ENCODE measurements around the gene MAPKAP1. TPM values are rescaled to one million over a fixed set of nuclear protein-coding genes. Genes with fewer than 3 reads are reported as not detected.

MAPKAP1 gene
- polyA plus RNA-seq, 1 donor from 2014 or later: 57.5 TPM

GRCh38 chr9:125655691-125656410, 51.2 kb downstream of the MAPKAP1 start:
- H3K4me3 ChIP-seq (ENCODE audit: low read length): no peak overlapping the region
- no peak overlapping the region for H3K9ac ChIP-seq (ENCODE audit: low read length)
- H3K79me2 ChIP-seq (replicated peaks; ENCODE audit: insufficient read depth, low read length): no peaks in the 10 kb centered on the region
- no peaks in the 10 kb centered on the region for H3K36me3 ChIP-seq (ENCODE audit: insufficient read depth, low read length)
- no peaks in the 10 kb centered on the region for H4K20me1 ChIP-seq (ENCODE audit: insufficient read depth)
- H3K27me3 ChIP-seq (ENCODE audit: insufficient read depth, low read depth, low read length): no peaks in the 10 kb centered on the region
- H3K9me3 ChIP-seq (ENCODE audit: low read length): no peaks in the 10 kb centered on the region
- no peaks in the 10 kb centered on the region for H3F3A ChIP-seq (ENCODE audit: insufficient read depth, low read length, poor library complexity, severe bottlenecking)
- no peak overlapping the region for H3K27ac ChIP-seq (ENCODE audit: low read length)
- no peak overlapping the region for H2AFZ ChIP-seq (ENCODE audit: low read depth, low read length)
- TF ChIP-seq MXI1 (conservative IDR thresholded peaks at IDR 0.05; ENCODE audit: poor library complexity, severe bottlenecking): no peak
- no peaks in the 10 kb centered on the region for H3K9me2 ChIP-seq (ENCODE audit: insufficient read depth, low read length)
- no peak overlapping the region for H3K4me2 ChIP-seq (ENCODE audit: low read length)

DNA sequence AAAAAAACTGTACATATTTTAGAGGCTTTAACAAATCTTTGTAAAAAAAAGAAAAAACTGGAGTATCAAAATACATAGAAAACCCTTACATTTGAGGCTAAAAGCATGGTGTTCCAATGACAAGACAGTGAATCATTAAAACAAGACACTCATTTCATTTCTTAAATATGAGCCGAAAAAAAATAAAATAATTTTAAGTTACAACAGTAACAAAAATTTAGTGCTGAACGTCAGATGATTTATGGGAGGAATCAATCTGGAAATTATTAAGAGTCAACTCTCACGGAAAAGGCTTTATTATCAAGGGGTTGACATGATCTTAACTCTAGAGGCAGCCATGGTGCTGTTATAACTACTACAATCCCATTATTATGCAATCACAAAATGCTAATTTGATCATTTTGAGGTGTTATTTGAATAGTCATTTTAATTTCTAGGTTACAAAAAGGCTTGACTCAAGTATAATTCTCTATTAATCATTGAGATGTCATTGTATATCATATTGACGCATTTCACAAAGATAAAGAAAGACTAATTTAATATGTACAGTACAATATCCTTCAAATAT, 51.9 kb downstream of the MAPKAP1 start:
- H3K36me3 ChIP-seq (ENCODE audit: insufficient read depth, low read length): no peaks in the 10 kb centered on the region
- no peak overlapping the region for H3K4me2 ChIP-seq (ENCODE audit: low read length)
- no peak overlapping the region for H3K27ac ChIP-seq (ENCODE audit: low read length)
- H3K79me2 ChIP-seq (replicated peaks; ENCODE audit: insufficient read depth, low read length): no peaks in the 10 kb centered on the region
- TF ChIP-seq CTCF (IDR thresholded peaks at IDR 0.05; ENCODE audit: poor library complexity, severe bottlenecking) (no peak), RAD21 (conservative IDR thresholded peaks at IDR 0.05) (no peak), EP300 (conservative IDR thresholded peaks at IDR 0.05; ENCODE audit: poor library complexity, severe bottlenecking) (no peak), POLR2AphosphoS5 (IDR thresholded peaks at IDR 0.05) (no peak), TAF1 (IDR thresholded peaks at IDR 0.05; ENCODE audit: low read depth) (no peak), SMC3 (conservative IDR thresholded peaks at IDR 0.05; ENCODE audit: poor library complexity) (no peak), MXI1 (conservative IDR thresholded peaks at IDR 0.05; ENCODE audit: poor library complexity, severe bottlenecking) (no peak), EZH2 (IDR thresholded peaks at IDR 0.05; ENCODE audit: borderline replicate concordance, insufficient read depth, low read length, poor library complexity, severe bottlenecking) (no peak)
- TF ChIP-seq, protein P1, sequence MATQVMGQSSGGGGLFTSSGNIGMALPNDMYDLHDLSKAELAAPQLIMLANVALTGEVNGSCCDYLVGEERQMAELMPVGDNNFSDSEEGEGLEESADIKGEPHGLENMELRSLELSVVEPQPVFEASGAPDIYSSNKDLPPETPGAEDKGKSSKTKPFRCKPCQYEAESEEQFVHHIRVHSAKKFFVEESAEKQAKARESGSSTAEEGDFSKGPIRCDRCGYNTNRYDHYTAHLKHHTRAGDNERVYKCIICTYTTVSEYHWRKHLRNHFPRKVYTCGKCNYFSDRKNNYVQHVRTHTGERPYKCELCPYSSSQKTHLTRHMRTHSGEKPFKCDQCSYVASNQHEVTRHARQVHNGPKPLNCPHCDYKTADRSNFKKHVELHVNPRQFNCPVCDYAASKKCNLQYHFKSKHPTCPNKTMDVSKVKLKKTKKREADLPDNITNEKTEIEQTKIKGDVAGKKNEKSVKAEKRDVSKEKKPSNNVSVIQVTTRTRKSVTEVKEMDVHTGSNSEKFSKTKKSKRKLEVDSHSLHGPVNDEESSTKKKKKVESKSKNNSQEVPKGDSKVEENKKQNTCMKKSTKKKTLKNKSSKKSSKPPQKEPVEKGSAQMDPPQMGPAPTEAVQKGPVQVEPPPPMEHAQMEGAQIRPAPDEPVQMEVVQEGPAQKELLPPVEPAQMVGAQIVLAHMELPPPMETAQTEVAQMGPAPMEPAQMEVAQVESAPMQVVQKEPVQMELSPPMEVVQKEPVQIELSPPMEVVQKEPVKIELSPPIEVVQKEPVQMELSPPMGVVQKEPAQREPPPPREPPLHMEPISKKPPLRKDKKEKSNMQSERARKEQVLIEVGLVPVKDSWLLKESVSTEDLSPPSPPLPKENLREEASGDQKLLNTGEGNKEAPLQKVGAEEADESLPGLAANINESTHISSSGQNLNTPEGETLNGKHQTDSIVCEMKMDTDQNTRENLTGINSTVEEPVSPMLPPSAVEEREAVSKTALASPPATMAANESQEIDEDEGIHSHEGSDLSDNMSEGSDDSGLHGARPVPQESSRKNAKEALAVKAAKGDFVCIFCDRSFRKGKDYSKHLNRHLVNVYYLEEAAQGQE (IDR thresholded peaks at IDR 0.05; ENCODE audit: borderline replicate concordance): no peak
- no peak overlapping the region for H2AFZ ChIP-seq (ENCODE audit: low read depth, low read length)
- no peaks in the 10 kb centered on the region for H3K27me3 ChIP-seq (ENCODE audit: insufficient read depth, low read depth, low read length)
- no peak overlapping the region for H3K9ac ChIP-seq (ENCODE audit: low read length)
- H3K9me2 ChIP-seq (ENCODE audit: insufficient read depth, low read length): no peaks in the 10 kb centered on the region
- H3K9me3 ChIP-seq (ENCODE audit: low read length): no peaks in the 10 kb centered on the region
- H3F3A ChIP-seq (ENCODE audit: insufficient read depth, low read length, poor library complexity, severe bottlenecking): no peaks in the 10 kb centered on the region
- no peak overlapping the region for H3K4me3 ChIP-seq (ENCODE audit: low read length)
- no peaks in the 10 kb centered on the region for H4K20me1 ChIP-seq (ENCODE audit: insufficient read depth)
